Head of caudate nucleus (tissue), 42 donors: ENCODE data around the gene TFAP2A.

Experiments
- DNase-seq, 42 donors: peaks; one replicate each; pipeline versions ENCODE4 v3.0.0 to v3.0.0-alpha.2; 2020 to 2021; ENCODE audit warnings: mixed read lengths in 7 of 42
- intact Hi-C: fragments of 100-400 bp; cut with DNase I; formaldehyde crosslinking; loops from one replicate; pipeline ENCODE4 v1.15.0; 2022

TFAP2A gene

DNA sequence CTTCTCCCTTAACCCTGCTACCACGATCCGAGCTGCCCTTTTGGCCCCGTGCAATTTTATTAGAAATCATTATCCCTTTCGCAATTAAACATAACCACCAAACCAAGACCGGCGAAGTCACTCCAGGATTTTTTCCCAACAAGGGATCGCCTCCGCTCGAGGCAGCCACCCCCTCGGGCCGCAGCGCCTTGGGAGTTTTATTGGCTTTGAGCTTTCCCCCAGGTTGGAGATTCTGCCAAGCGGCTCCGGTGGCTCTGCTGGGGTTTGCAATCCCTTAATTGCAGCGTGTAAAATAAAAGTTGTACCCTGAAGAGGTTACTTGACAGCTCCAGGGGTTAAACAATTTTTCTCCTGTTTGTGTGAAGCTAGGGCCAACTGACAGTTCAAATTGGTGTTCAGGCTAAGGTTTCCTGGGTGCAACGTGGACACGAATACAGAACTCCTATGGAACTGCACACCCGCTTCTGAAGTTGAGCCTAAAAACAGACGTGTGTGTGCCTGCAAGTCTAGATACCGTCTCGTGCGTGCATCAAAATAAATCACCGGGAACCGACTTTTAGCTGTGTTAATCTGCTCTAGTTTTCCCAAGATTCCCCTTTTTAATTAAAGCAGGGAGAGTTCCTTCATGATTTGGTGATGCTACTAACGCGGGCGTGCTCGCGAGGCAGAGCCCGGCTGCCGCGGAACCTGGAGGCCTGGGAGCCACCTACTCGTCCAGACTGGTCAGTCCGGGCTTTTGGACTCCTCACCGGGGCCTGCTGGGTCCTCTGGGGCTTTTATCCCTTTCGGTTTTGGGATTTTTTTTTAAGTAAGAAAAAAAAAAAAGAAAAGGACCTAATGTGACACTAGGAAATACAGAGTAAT, 975 bp upstream of the TFAP2A start:
- intact Hi-C loops = no loop called here
- no peak for DNase-seq

DNA sequence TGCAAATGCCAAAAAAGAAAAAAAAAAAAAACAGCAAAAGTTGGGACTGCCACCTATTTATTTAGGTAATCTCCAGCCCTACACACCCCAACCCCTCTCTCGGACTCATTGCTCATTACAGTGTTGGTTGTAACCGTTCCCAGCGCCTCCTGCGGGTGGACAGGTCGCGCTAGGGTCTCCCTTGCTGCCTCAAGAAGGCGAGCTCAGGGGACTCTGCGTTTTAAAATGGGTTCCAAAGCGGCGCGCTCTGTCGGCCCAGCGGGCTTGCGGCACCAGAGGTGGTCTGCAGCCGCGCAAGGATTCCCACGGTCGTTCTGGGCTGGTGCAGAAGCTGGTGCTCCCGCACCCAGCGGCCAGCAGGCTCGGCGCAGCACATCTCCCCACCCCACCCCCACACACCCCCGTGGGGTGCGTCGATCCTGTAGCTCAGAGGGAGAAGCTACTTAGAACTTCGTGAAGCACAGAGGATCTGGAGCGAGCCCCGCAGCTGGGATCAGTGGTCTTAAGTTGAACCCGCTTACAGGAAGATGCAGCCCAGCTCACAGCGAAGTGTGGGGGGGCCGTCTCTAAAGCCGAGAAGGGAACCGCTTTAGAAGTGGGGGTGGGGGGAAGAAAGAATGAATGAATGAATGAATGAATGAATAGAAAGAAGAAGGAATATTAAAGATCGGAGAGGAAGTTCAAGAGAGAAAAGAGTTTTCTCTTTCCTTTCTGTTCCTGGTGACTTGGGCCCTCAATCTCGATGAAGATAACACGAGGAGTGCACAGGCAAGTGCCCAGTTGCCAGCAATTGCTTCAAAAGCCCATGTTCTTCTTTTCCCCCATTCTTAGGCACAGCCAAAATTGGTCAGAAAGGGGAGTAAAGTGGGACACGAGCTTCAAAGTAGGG, 780 bp downstream of the TFAP2A start:
- intact Hi-C loops = no loop called here
- DNase-seq = no peak

DNA sequence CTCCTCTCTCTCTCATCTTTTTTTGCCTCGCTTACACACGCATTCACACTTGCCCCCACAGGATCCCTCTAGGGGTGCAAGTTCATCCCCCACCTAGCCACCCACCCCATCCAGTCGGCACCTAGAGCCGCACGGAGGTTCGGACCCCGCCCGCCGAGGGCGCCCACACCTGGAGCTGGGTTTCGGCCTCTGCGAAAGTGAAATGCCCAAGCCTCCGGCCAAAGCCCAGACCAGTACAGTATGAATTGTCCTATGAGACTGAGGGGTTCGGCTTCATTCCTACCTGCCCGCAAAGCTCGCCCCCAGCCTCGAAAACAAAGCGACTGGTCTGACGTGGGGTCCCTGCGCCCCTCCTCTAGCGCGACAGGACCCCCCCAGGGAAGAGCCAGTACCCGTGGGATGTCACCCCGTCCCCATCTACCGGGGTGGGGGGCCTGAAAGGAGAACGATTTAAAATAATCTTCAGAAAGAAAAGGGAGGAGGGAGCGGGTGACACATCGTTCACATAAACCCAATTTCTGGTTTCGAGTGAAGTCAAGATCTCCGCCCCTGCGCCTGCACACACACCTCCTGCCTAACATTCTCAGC, 1.5 kb downstream of the TFAP2A start:
- intact Hi-C loops = no loop called here
- DNase-seq = no peak

DNA sequence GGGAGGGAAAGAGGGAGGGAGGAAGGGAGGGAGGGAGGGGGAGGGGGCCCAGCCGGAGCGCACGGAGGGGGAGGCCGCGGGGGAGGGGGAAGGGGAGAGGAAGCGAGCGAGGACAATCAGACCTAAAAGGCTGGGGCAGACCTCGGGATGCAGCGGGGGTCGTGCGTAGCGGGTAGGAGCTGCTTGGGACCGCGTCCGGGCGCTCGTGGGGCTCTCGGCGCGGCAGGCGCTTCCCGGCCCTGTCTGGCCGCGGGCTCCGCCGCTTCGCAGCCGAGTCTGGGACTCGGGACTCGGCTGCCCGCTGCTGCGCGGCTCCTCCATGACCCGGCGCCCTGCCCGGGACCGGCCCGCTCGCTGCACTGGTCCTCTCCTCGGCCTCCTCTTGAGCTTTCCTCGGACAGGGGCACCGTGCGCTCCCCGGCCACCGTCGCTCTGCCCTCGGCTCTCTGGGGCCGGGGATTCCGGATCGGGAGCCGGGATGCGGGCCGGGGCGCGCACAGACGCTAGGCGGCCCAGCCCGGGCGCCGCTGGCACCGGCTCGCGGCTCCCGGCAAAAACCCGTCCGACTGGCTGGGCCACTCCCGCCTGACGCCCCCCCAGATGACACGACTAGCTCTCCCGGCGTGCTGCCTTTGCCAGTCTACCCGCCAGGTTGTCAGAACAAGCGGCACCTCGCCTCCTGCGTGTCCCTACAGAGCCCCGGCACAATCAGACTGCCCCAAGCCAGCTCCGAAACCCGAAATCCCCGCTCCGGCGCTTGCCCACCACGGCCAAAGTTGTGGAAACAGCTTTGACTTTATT, 2.2 kb downstream of the TFAP2A start:
- intact Hi-C loops = no loop called here

DNA sequence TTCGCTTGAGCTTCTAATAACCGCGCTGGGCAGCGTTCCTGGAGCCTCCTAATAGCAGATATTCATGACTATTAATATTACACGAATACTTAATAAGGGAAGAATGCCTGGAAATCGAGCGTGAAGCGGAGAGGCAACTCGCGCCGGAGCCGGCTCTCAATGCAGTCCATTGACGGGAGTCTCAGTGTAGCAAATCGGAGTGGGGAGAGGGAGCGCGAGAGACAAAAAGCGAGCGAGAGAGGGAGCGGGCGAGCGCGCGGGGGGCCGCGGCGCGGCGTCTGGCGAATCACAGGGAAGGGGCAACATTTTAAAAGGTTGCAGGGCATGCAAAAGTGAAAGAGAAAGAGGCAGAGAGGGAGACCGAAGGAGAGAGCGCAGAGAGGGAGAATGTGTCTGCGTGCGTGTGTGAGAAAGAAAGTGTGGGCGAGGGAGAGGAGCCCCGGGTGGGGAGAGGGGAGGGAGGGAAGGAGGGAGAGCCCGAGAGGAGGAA, 2.9 kb downstream of the TFAP2A start:
- DNase-seq = peak in 5 of 42 donors; percentile 32 to 55 (median 42)
- intact Hi-C loops = no loop called here

More for the DNA sequence above, 2.2 kb downstream of the TFAP2A start:
- DNase-seq = peak in 1 of 42 donors; percentile 28

DNA sequence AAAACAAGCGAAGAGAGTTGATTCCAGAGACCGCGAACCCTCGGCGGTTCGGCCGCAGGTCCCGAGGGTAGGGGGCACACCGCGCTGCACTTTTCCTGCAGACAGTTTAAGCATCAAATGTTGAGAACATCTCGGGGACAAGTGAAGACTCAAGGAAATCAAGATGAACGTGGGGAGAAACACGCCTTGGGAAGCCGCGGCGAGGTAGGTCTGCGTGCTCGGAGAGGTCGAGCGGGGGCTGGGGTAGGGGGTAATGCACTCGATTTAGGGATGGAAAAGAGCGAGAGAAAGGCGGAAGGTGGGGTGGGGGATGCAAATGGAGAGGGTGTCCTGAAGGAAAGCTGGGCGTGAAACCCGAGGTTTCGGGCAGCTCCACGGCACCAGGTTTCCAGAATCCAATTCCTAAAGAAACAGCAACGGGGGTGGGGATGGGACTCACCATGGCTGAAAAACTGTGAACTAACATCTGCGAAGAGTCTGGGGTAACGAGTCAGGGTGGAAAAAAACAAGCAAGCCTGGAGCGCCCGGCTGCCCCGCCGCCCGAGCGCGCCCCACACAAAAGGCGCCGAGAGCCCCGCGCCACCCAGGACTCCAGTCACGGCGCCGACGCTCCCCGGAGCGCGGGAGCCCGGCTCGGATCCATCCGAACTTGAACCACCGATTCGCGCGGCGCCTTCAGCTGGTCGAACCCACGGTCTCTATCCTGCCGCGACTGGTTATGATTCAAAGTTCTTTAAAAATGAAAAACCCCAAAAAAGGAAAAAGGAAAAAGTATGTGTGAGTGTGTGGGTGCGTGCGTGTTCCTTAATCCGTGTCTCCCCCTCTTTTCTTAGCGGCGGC, 3.5 kb downstream of the TFAP2A start:
- intact Hi-C loops = no loop called here
- DNase-seq = peak in 1 of 42 donors; percentile 28

DNA sequence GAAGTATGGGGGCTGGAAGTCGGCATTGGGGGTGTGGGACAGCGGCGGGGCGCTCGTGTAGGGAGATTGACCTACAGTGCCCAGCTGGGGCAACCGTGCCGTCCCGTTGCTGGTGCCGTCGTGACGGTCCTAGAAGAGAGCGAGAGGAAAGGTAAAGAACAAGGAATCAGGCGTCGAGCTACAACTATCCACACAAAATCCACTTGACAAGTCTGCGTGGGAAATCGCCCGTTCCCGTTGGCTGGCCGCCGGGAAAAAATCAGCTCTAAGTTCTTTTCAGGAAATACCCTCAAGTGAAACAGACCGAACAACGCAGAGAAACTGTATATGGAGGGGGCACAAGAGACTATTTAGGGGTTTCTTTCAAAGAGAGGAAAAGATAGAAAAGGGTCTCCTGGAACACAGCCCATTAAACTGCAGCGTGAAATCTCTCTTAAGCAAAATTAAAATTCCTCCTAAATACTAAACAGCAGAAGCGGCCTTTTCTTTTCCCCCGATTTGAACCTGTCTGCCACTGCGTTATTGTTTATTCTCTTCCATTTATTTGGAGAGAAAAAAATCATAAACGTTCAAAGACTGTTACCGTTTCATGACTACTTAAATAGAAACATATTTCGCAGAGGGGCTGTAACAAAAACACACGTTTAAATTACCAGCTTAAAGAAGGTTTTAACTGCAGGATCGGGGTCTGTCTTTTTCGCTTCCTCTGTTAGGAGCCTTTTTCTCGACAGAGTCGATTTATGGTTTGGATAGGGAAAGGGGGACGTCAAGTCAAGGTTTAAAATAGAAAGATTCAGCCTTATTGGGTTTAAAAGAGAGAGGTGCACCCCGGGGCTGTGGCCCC, 4.4 kb downstream of the TFAP2A start:
- intact Hi-C loops = no loop called here

DNA sequence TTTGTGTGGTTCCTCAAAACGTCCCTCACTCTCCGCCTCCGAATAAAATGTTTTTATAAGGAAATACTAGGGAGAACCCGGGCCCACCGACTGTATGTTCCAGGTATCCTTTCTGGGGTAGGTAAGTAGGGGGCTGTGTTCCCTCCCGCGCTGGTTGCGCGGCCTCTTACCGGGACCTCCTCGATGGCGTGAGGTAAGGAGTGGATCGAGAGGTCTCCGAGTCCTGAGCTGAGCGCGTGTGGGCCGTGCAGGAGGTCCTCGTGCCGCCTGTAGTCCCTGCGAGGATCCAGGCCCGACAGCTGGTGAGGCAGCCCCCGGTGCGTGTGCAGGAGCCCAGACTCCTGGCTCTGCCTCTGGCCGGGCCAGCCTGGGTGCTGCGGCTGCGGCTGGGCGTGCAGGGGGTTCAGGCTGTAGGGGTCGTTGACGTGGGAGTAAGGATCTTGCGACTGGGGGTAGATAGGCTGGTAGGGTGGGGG, 5.1 kb downstream of the TFAP2A start:
- intact Hi-C loops = loop anchor here (10.0 kb wide), 1 partner anchor 265 kb away; no protein-coding TSS in a partner anchor
- peak in 1 of 42 donors; percentile 13 for DNase-seq

More for the DNA sequence above, 4.4 kb downstream of the TFAP2A start:
- peak in 1 of 42 donors; percentile 2 for DNase-seq

DNA sequence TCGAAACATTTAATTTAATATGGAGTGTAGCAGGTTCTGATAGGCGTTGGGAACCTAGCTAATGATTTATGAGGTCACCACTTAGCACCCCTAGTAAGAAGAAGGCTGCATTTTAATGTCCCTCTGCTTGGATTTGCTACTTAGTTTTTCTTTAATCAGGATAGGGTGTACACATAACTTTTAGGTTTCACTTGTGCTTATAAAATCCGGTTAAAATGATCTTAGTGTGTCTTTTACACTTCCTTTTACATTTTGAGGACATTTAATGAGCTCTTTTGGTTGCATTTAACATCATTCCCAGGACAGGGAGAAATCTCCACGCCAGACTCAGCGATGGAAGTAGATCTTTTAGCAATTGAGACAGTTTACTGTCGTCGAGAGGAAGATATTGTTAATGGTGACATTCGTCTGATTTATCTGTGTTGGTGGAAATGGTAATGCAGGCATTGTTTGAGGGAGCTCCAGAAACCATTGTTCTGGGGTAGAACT, 5.6 kb downstream of the TFAP2A start:
- peak in 1 of 42 donors; percentile 0 for DNase-seq
- intact Hi-C loops = loop anchor here (10.0 kb wide), 1 partner anchor 264 kb away; no protein-coding TSS in a partner anchor

DNA sequence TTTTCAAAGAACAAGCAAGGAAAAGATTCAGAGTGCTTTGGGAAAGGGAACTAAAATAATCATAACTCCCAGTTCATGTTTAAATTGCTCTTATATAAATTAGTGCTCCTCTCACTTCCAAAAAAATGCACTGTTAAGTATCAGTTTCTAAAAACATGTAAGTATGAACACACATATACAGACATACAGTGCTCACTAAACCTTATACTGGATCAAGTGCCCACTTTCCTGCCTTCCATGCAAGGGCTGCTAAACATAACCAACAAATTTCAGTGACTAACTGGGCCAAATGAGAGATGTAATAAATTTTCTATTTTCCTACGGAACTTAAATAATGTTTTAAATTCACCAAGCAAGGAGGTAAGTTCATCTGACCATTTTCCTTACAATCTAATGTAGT, 6.4 kb downstream of the TFAP2A start:
- no peak for DNase-seq

DNA sequence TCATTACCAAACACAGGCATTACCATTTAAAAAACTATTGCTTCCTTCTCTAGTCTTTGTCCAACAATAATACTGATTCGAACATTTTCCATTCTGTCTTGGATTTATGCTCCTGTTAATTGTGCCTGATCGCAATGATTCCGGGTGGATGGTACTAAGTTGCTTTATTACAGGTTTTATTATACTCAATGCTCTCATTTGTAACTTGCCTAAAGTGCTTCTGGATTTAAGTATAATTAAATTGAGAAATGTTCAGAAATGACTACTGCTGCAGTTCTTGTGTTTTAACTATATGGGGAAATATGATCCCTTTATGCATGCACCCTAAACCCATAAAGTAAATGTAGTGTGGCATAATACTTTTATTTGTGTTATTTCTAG, 7.2 kb downstream of the TFAP2A start:
- DNase-seq = peak in 1 of 42 donors; percentile 5
- intact Hi-C loops = loop anchor here (10.0 kb wide), 1 partner anchor 263 kb away; no protein-coding TSS in a partner anchor

More for the DNA sequence above, 6.4 kb downstream of the TFAP2A start:
- intact Hi-C loops = loop anchor here (10.0 kb wide), 1 partner anchor 264 kb away; no protein-coding TSS in a partner anchor

DNA sequence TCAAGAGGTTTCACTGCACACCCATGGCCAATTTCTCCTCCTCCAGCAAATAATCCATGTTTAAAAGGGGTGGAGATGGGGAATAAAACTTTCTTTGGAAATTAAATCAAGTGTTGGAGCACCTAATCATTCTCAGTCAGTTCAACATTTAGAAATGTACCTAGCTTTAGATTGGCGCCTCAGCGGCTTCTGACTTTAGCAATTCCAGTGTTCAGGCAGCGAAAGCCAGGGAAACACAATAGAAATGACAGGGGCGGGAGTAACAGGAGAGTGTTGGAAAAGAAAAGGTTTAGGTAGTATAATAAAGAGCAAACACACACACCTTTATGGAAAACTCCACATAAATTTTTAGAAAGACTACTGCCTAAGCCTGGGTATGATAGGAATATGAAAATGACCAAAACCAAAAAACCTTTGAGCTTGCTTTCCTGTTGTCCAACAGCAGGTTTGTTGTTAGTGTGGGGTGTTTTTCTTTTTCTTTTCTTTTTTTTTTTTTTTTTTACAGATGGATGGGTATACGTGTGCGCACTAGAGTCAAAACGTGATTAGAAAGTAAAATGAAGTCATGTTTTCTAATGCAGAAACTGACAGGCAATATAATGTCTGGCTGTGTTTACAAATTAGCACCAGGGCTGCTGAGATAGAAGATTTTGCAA, 7.7 kb downstream of the TFAP2A start:
- intact Hi-C loops = loop anchor here (10.0 kb wide), 1 partner anchor 262 kb away; no protein-coding TSS in a partner anchor

DNA sequence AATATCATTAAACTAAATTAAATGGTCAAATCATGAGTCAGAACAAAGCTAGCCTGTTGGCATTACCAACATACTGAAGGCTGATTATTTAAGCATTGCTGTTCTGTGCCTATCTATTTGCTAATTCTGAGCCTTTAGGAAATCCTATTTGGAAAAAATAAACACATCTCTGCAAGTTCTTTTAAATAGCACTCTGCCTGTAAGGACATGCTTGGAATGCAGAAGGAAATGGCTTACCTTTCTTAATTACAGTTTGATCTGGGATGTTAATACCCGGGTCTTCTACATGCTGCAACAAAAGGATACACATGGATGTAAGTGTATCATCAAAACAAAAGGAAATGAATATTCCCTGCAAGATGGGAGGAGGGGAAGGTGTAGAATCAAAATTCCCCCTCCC, 8.3 kb downstream of the TFAP2A start:
- intact Hi-C loops = loop anchor here (10.0 kb wide), 1 partner anchor 262 kb away; no protein-coding TSS in a partner anchor
- DNase-seq = no peak

More for the DNA sequence above, 7.7 kb downstream of the TFAP2A start:
- DNase-seq = peak in 1 of 42 donors; percentile 20

DNA sequence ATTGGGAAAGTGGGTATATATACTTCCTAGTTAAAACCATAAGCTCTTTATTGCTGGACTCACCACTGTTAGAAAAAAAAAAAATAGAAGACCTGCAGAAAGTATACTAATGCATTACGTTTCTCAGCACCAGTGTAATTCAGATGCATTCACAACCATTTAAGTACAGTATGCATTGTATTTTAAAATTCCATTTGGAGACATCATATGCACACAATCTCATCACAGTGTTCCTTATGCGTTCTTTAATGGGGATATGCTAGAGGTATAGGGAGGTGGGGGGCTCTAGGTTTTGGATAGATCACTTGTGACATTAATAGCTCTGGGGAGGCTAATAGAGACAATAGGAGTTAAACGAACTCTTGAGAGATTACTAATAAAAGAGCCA, 9.4 kb downstream of the TFAP2A start:
- intact Hi-C loops = loop anchor here (10.0 kb wide), 1 partner anchor 261 kb away; no protein-coding TSS in a partner anchor
- DNase-seq = peak in 1 of 42 donors; percentile 2

DNA sequence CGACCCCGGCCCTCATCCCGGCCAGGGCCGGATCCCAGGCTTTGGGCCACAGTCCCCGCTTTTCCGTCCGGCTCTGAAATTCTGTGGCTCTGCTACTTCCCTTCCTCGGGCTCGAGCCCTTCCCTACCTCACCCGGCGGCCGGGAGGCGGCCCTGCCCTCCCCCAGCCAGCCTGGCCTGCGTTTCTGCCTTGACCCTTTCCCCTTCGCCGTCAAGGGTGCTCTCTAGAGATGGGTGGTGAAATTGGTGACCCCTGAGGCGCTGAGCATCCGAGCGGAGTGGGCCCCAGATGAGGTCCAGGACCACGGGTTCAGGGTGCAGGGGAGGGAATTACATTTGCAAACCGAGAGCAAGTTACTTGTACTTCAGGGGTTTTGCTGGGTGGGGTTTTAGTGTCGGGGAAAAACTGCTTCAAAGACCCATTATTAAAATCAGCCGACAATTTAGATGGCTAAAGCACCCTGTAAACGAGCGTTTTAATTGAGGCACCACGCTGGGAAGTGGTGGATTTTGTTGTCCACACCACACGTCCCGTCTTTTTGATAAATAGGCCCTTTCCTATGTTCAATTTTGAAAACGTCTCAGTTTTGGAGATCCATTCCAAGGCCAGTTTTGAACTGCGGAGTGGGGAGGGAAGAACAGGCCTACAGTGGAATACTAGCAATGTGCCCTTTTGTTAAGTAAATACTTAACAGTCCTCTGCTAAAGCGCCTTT, 9.9 kb downstream of the TFAP2A start:
- peak in 1 of 42 donors; percentile 37 for DNase-seq
- intact Hi-C loops = loop anchor here (10.0 kb wide), 1 partner anchor 260 kb away; no protein-coding TSS in a partner anchor
